Liver (tissue), 9 donors: ENCODE results near the gene LRRK1. TPM values are rescaled to one million over a fixed set of nuclear protein-coding genes. Genes with fewer than 3 reads are reported as not detected.

ENCODE experiments used
- DNase-seq: peaks from one replicate; pipeline ENCODE4 v3.0.0-alpha.2; 2017; ENCODE audit warnings: low spot score
- H3K27ac ChIP-seq, 2 donors: one replicate each; pipeline ENCODE4 v1.7.0; 2013; ENCODE audit warnings: inconsistent platforms in 2 of 2, low read length in 2 of 2, control low read depth in 1 of 2, low read depth in 1 of 2, mild to moderate bottlenecking in 1 of 2
- H3K27me3 ChIP-seq, 4 donors: one replicate each; pipeline versions ENCODE4 v1.6.1 to v1.7.0; 2013; ENCODE audit warnings: low read length in 3 of 4, inconsistent platforms in 1 of 4, mild to moderate bottlenecking in 1 of 4, moderate library complexity in 1 of 4; ENCODE audit not compliant: control insufficient read depth in 4 of 4, insufficient read depth in 4 of 4
- H3K36me3 ChIP-seq, 4 donors: one replicate each; pipeline versions ENCODE4 v1.6.1 to v1.7.0; 2013; ENCODE audit warnings: low read length in 3 of 4, mild to moderate bottlenecking in 3 of 4, low read depth in 1 of 4, moderate library complexity in 1 of 4; ENCODE audit not compliant: control insufficient read depth in 4 of 4, insufficient read depth in 3 of 4
- H3K4me1 ChIP-seq, 4 donors: one replicate each; pipeline versions ENCODE4 v1.6.1 to v1.7.0; 2013; ENCODE audit warnings: low read length in 3 of 4, mild to moderate bottlenecking in 3 of 4, moderate library complexity in 1 of 4; ENCODE audit not compliant: control insufficient read depth in 4 of 4, insufficient read depth in 4 of 4
- H3K4me3 ChIP-seq, 3 donors: one replicate each; pipeline versions ENCODE4 v1.6.1 to v1.7.0; 2013; ENCODE audit warnings: low read length in 3 of 3, control low read depth in 1 of 3, low read depth in 1 of 3, mild to moderate bottlenecking in 1 of 3
- H3K9ac ChIP-seq, 2 donors: one replicate each; pipeline ENCODE4 v1.7.0; 2013; ENCODE audit warnings: low read length in 2 of 2, mild to moderate bottlenecking in 2 of 2, moderate library complexity in 2 of 2, control low read depth in 1 of 2, low read depth in 1 of 2
- H3K9me3 ChIP-seq, 4 donors: one replicate each; pipeline versions ENCODE4 v1.6.1 to v1.7.0; 2013; ENCODE audit warnings: low read length in 3 of 4; ENCODE audit not compliant: control insufficient read depth in 4 of 4
- ATF3 ChIP-seq: IDR thresholded peaks from 2 replicates; pipeline ENCODE4 v1.6.1; 2016; ENCODE audit warnings: antibody characterized with exemption
- FOXA1 ChIP-seq: IDR thresholded peaks from 2 replicates; pipeline ENCODE4 v1.6.1; 2016; ENCODE audit warnings: antibody characterized with exemption
- FOXA2 ChIP-seq: IDR thresholded peaks from 2 replicates; pipeline ENCODE4 v1.6.1; 2016; ENCODE audit warnings: antibody characterized with exemption
- GABPA ChIP-seq, 2 donors: IDR thresholded peaks in 1 of 2; conservative IDR thresholded peaks in 1 of 2; 2 replicates each; pipeline ENCODE4 v1.6.1; 2016; ENCODE audit warnings: antibody characterized with exemption in 2 of 2, mild to moderate bottlenecking in 1 of 2, moderate library complexity in 1 of 2
- HNF4A ChIP-seq, 2 donors: conservative IDR thresholded peaks; 2 replicates each; pipeline ENCODE4 v1.6.1; 2016; ENCODE audit warnings: antibody characterized with exemption in 2 of 2, mild to moderate bottlenecking in 2 of 2
- HNF4G ChIP-seq: IDR thresholded peaks from 2 replicates; pipeline ENCODE4 v1.6.1; 2016; ENCODE audit warnings: antibody characterized with exemption
- JUND ChIP-seq, 2 donors: IDR thresholded peaks; 2 replicates each; pipeline ENCODE4 v1.6.1; 2016; ENCODE audit warnings: antibody characterized with exemption in 2 of 2
- MAX ChIP-seq: IDR thresholded peaks from 2 replicates; pipeline ENCODE4 v1.6.1; 2016; ENCODE audit warnings: antibody characterized with exemption
- NR2F2 ChIP-seq: IDR thresholded peaks from 2 replicates; pipeline ENCODE4 v1.6.1; 2016; ENCODE audit warnings: antibody characterized with exemption
- RAD21 ChIP-seq, 2 donors: IDR thresholded peaks; 2 replicates each; pipeline ENCODE4 v1.6.1; 2016; ENCODE audit warnings: antibody characterized with exemption in 2 of 2, mild to moderate bottlenecking in 2 of 2
- REST ChIP-seq: IDR thresholded peaks from 2 replicates; pipeline ENCODE4 v1.6.1; 2016; ENCODE audit warnings: antibody characterized with exemption, mild to moderate bottlenecking
- TAF1 ChIP-seq: conservative IDR thresholded peaks from 2 replicates; pipeline ENCODE4 v1.6.1; 2016; ENCODE audit warnings: antibody characterized with exemption, mild to moderate bottlenecking
- WGBS: extraction: QIAGEN DNeasy Blood & Tissue Kit; methylation state at CpG from one replicate; pipeline ENCODE4 v1.1.7; 2013; 5-methylcytosine and 5-hydroxymethylcytosine counted together
- polyA plus RNA-seq, 2 donors: library from polyadenylated mRNA; stranded (reverse) in 1 of 2; unstranded in 1 of 2; fragments of 200-250 nt in 1 of 2; fragments of >200 nt in 1 of 2; fragmentation: Nextera tagmentation in 1 of 2; extraction: Ambion mirVana in 1 of 2; gene quantifications; one replicate each; pipeline versions ENCODE4 v1.2.1 to v1.2.3, GENCODE V29; 2013 to 2015
- total RNA-seq, 2 donors: library from RNA; depleted of rRNA; stranded (reverse); fragments of >200 nt; gene quantifications; one replicate each; pipeline ENCODE4 v1.2.3, GENCODE V29; 2014
- donor health status: healthy.
- donor health status: healthy.
- donor health status: healthy.
- donor health status: healthy.
- donor health status: healthy.

Gene LRRK1
- total and polyA plus RNA-seq, 4 donors, result 1.2 to 4.4 (median 2.7) TPM

DNA sequence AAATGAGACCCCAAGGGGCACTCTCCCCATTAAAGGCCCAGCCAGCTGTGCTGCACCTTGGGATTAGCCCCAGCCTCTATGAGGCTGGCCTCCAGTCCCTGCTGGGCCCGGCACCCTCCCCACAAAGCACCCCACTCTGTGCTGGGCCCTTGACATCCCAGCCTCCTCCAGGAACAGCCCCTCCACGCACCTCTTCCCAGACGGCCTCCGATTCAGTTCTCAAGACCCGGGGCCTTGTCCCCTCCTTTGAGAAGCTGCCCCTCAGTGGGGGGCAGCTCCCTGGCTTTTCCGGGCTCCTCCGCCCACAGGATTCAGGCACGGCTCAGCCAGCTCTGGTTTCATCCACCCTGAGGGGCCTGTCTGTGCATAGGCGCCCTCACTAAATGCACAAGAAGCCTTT, 144.1 kb downstream of the LRRK1 start:
- Histone ChIP-seq H3K9me3 (no peaks in the 10 kb centered on the region), H3K27ac (no peak overlapping the region), H3K27me3 (no peaks in the 10 kb centered on the region), H3K4me1 (no peaks in the 10 kb centered on the region), H3K9ac (no peak overlapping the region), H3K36me3 (peaks cover 0 to 4% (median 2%) of the 10 kb centered on the region in 4 donors), H3K4me3 (no peak overlapping the region)
- no peak for DNase-seq
- TF ChIP-seq FOXA2 (no peak), TAF1 (no peak), HNF4G (no peak), GABPA (IDR thresholded peaks at IDR 0.05 in 1 of 2, conservative IDR thresholded peaks at IDR 0.05 in 1 of 2) (no peak), MAX (no peak), NR2F2 (no peak)
- WGBS, result 87% methylated on average over 9 of the region's 9 CpGs

- Histone ChIP-seq H3K4me3 (no peak overlapping the region), H3K27ac (no peak overlapping the region), H3K9me3 (no peaks in the 10 kb centered on the region), H3K9ac (no peak overlapping the region), H3K4me1 (no peaks in the 10 kb centered on the region), H3K36me3 (peaks cover 0 to 4% (median 2%) of the 10 kb centered on the region in 4 donors), H3K27me3 (no peaks in the 10 kb centered on the region)
- 85% methylated on average over 30 of the region's 30 CpGs for WGBS
- TF ChIP-seq FOXA1, result no peak
- TF ChIP-seq ATF3, result no peak
- TF ChIP-seq JUND (IDR thresholded peaks at IDR 0.05), result no peak
- TF ChIP-seq TAF1, result no peak
- TF ChIP-seq HNF4A (conservative IDR thresholded peaks at IDR 0.05), result no peak
- TF ChIP-seq HNF4G, result no peak
- no peak for TF ChIP-seq RAD21 (IDR thresholded peaks at IDR 0.05)
- TF ChIP-seq REST, result no peak
- no peak for DNase-seq
Measured at GRCh38 chr15:101063891-101064794, 145.0 kb downstream of the LRRK1 start.
